A549 (cell line): Measurements from ENCODE around the gene KLHL6.

ENCODE experiments used
- CEBPB ChIP-seq, 2 experiments: fragments of >200 bp in 1 of 2; sonication (Bioruptor Twin) in 1 of 2; formaldehyde crosslinking in 1 of 2; IDR thresholded peaks; 2 replicates each; pipeline ENCODE4 v1.6.1; 2012 to 2016
- CHD4 ChIP-seq: fragments of 200-600 bp; sonication (generic); IDR thresholded peaks from 2 replicates; pipeline ENCODE4 v1.6.1; 2016; ENCODE audit warnings: antibody characterized with exemption, mild to moderate bottlenecking, borderline replicate concordance
- EP300 ChIP-seq, 2 experiments: fragments of >200 bp; sonication (Bioruptor Twin); formaldehyde crosslinking; IDR thresholded peaks; 2 replicates in 1 of 2; 3 replicates in 1 of 2; pipeline ENCODE4 v1.6.1; 2016 to 2017
- JUNB ChIP-seq: fragments of >200 bp; sonication (Bioruptor Twin); formaldehyde crosslinking; IDR thresholded peaks from 2 replicates; pipeline ENCODE4 v1.6.1; 2016
- MAZ ChIP-seq: fragments of 150-350 bp; IDR thresholded peaks from 2 replicates; pipeline ENCODE4 v1.6.1; 2014; ENCODE audit warnings: antibody characterized with exemption, low read depth, low read length, borderline replicate concordance
- NFE2L2 ChIP-seq: fragments of 150-350 bp; conservative IDR thresholded peaks from 2 replicates; pipeline ENCODE4 v1.6.1; 2014; ENCODE audit warnings: low read length
- TF ChIP-seq, protein P1 (sequence below): fragments of 200-600 bp; sonication (generic); IDR thresholded peaks from 2 replicates; pipeline ENCODE4 v1.6.1; 2016; ENCODE audit warnings: antibody characterized with exemption, mild to moderate bottlenecking, moderate library complexity
- TF ChIP-seq, protein P2 (sequence below): fragments of >200 bp; sonication (Bioruptor Twin); formaldehyde crosslinking; IDR thresholded peaks from 3 replicates; pipeline ENCODE4 v1.5.1; 2016
- TF ChIP-seq, protein P3 (sequence below): IDR thresholded peaks from 2 replicates; pipeline ENCODE4 v1.6.1; 2012

DNA sequence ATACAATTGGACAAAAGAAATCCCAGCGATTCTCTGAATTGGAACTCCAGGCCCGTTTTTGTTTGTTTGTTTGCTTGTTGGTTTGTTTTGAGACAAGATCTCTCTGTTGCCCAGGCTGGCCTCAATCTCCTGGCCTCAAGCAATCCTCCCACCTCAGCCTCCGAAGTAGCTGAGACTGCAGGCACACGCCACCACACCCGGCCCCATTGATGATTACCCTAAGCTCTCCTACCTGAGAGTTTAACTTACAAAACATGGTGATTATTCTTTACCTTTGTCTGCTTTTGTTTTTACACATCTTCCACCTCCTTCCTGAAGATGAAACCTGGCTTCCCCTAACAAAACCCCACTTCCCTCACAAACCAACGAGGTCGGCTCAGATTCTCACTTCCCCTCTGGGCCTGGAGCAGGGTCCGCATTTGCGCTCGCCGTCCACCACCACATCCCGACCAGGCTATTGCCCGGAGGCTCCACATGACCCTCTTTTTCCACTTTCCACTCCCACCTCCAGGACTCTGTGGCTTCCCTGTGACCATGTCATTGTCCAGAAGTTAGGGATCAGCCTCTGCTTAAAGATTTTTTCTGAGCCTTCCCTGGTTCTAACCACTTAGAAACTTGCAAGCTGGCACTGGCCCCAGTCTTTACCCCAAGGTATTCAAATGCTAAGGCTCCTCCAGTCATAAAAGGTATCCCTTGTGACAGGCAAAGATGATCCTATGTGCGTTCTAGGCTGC, 14.8 kb downstream of the KLHL6 start:
- TF ChIP-seq, protein P1, sequence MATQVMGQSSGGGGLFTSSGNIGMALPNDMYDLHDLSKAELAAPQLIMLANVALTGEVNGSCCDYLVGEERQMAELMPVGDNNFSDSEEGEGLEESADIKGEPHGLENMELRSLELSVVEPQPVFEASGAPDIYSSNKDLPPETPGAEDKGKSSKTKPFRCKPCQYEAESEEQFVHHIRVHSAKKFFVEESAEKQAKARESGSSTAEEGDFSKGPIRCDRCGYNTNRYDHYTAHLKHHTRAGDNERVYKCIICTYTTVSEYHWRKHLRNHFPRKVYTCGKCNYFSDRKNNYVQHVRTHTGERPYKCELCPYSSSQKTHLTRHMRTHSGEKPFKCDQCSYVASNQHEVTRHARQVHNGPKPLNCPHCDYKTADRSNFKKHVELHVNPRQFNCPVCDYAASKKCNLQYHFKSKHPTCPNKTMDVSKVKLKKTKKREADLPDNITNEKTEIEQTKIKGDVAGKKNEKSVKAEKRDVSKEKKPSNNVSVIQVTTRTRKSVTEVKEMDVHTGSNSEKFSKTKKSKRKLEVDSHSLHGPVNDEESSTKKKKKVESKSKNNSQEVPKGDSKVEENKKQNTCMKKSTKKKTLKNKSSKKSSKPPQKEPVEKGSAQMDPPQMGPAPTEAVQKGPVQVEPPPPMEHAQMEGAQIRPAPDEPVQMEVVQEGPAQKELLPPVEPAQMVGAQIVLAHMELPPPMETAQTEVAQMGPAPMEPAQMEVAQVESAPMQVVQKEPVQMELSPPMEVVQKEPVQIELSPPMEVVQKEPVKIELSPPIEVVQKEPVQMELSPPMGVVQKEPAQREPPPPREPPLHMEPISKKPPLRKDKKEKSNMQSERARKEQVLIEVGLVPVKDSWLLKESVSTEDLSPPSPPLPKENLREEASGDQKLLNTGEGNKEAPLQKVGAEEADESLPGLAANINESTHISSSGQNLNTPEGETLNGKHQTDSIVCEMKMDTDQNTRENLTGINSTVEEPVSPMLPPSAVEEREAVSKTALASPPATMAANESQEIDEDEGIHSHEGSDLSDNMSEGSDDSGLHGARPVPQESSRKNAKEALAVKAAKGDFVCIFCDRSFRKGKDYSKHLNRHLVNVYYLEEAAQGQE = no peak
- no peak for TF ChIP-seq EP300 (IDR thresholded peaks at IDR 0.05)
- TF ChIP-seq, protein P2, sequence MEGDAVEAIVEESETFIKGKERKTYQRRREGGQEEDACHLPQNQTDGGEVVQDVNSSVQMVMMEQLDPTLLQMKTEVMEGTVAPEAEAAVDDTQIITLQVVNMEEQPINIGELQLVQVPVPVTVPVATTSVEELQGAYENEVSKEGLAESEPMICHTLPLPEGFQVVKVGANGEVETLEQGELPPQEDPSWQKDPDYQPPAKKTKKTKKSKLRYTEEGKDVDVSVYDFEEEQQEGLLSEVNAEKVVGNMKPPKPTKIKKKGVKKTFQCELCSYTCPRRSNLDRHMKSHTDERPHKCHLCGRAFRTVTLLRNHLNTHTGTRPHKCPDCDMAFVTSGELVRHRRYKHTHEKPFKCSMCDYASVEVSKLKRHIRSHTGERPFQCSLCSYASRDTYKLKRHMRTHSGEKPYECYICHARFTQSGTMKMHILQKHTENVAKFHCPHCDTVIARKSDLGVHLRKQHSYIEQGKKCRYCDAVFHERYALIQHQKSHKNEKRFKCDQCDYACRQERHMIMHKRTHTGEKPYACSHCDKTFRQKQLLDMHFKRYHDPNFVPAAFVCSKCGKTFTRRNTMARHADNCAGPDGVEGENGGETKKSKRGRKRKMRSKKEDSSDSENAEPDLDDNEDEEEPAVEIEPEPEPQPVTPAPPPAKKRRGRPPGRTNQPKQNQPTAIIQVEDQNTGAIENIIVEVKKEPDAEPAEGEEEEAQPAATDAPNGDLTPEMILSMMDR = no peak
- TF ChIP-seq MAZ = no peak
- TF ChIP-seq NFE2L2 = no peak
- TF ChIP-seq CHD4 = no peak
- no peak for TF ChIP-seq CEBPB (IDR thresholded peaks at IDR 0.05)
- TF ChIP-seq, protein P3, sequence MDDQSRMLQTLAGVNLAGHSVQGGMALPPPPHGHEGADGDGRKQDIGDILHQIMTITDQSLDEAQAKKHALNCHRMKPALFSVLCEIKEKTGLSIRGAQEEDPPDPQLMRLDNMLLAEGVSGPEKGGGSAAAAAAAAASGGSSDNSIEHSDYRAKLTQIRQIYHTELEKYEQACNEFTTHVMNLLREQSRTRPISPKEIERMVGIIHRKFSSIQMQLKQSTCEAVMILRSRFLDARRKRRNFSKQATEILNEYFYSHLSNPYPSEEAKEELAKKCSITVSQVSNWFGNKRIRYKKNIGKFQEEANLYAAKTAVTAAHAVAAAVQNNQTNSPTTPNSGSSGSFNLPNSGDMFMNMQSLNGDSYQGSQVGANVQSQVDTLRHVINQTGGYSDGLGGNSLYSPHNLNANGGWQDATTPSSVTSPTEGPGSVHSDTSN = no peak
- no peak for TF ChIP-seq JUNB
